GM21515 (cell line): ENCODE measurements around the gene CTCF.
A peak's percentile ranks its signal among the peaks of the same experiment; 100 is the strongest.

Source experiments
- ATAC-seq: cut with Tn5 transposase; IDR thresholded peaks from one replicate; pipeline ENCODE4 v1.9.1; 2021; ENCODE audit not compliant: unreplicated experiment

The CTCF gene

DNA sequence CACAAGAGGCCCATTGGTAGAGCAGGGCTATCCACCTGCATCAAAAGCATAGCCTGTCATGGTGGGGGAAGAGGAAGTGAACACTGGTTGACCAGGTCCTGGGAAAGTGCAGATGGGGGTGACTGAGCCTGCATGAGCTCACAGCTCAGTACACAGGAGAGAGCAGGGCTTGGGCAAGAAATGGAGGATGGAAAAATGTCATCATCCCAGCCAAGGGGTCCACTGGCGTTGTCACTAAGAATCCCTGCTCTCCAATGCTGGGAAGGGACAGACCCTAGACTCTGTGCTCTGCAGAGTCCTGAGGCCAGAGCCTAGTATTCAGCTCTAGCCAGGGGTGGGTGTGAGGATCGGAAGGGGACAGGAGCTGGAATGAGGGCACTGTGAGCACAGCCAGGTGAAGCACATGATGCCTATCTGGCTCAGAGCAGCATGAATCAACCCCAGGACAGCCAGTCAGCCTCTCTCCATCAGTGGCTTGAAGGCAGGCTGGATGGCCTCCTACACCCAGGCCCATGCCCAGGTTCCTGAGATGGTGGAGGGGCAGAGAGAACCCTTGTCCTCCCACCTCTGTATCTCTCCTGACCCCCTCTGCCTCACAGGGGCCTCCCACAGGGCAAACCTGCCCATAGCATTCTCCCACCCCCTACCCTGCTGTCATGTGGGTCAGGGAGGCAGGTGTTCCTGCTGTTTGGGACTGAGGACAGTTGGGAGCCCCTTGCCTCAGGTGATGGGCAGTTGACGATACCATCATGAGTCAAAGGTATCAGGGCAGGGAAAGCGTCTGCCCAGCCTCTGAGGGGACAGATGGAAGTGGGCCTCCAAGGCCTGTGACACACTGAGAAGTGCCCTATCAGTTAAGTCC lies 13.8 kb upstream of the CTCF start:
- no peak for ATAC-seq

DNA sequence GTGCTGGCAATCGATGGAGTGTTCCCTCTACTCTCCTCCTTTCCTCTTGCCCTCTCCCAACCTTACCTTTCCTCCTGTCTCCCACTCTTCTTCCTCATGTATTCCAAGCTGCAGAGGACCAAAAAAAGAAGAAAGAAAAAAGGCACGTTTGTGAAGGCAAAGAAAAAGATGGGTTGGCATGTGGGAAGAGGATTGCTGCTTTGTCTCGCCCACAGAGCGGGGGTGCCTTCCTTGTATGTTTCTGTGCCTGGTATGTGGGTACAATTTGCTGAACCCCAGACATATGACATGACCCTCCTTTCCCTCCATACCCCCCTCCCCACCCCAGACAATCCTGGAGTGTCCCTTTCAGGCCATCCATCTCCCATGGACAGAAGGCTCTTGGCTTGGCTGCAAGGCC lies 13.1 kb upstream of the CTCF start:
- no peak for ATAC-seq

DNA sequence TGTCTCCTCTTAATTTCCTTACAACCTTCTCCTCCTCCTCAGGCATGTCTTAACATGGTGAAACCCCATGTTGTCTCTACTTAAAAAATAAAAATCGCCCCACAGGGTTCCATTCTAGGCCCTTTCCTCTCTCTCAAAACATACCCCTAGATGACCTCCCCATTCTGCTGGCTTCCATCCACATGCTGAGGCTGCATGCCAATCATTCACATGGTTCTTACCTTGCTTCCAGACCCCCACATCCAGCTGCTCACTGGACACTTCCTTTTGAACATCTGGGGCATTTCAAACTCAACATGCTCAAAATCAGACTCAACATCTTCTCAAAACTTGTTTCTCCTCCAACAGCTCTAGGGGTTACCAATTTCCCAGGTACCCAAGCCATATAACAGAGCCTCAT lies 12.4 kb upstream of the CTCF start:
- ATAC-seq = no peak

GRCh38 chr16:67551091-67551490 lies 11.2 kb upstream of the CTCF start:
- no peak for ATAC-seq

DNA sequence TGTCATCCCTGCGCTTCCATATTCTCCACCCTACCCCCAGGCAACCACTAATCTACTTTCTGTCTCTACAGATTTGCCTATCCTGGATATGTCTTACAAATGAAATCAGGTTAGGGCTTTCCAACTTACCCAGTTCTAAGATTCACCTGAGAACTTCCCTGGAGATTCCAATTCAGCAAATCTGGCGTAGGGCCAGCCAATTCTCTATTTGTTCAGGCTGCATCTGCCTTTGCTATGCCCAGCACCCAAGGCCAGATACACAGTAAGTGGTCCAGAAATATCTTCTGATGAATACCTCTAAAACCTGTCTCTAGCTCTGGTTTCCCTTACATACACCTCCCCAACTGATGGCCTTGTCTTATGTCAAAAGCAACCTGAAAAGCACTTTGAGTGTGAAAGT lies 10.4 kb upstream of the CTCF start:
- ATAC-seq = no peak

DNA sequence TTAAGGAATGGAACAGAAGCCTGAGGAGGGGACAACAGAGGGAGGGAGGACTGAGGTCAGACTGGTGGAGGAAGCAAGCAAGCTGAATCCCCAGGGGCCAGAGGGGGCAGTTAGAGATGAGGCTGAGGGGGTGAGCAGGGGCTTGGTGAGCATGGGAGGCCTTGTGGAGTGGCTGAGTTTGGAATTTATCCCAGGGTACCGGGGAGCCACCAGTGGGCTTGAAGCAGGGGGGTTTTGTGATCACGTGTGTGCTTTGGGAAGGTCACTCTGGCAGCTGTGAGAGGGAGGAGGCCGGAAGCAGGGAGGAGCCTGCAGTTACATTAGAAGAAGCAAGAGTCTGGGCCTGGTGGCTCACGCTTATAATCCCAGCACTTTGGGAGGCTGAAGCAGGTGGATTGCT lies 9.8 kb upstream of the CTCF start:
- no peak for ATAC-seq

DNA sequence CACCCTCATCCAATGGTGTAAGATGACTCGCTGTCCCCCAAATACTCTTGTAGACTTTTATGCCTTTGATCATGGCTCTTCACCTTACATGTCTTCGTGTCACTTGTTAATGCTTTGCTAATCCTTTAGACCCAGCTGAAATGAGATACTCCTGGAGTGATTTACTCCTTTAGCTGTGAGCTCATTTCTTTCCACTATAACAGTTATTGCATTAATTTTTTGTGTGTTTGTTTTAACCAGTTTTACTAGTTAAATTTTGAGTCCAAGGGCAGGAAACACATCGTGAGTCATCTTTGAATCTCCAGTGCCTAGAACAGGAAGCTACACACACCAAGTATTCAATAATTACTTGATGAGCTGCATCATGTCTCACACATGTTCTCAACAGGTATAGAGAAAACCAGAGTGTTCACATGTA lies 6.5 kb upstream of the CTCF start:
- no peak for ATAC-seq

- ATAC-seq = no peak
Measured at GRCh38 chr16:67558859-67559258, 3.5 kb upstream of the CTCF start.

- no peak for ATAC-seq
Measured at GRCh38 chr16:67560827-67561342, 1.4 kb upstream of the CTCF start.

DNA sequence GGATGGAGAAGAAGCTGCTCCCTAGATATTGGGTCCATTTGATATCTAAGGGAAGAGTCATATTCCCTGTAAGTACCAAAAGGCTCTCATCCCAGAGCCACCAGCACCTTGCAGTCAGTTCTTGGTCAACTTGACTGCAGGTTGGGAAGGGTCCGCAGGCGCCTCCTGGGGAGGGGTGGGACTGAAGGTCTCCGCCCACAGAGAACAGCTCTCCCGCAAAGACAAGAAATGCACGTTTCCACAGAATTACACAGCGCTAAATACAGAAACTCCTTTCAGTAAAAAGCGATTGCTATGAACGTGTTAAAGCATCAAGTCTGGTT lies 864 bp upstream of the CTCF start:
- no peak for ATAC-seq

DNA sequence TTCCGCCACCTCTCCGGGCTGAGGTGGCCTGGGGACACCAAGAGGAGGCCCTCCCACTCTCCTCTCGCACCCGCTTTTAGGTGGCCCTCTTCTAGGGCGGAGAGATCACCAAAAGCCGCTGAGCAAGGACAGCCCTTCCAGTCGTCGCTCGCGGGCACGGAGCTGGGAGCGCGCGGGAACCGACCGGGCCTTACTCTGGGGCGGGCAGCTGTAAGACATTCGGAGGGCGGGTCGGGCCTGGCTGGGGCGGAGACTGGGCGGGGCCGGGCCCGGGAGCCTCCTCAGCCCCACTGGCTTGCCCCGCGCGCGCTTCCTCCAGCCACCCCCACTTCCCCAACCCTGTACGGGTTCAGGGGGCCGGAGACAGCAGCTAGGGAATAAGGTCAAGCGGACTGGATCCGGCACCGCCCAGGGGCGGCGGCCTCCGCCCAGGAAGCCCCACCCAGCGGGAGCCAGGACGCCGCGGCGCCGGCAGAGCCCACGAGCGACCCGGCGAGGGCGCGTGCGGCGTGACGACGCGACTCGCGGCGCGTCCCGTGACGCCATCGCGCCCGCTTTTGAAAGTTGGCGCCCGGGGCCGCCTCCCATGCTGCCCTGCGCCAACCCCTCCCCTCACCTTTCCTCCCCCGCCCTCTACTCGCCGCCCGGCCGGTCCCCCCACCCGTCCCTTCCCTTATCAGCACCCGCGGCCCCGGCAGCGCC lies 351 bp upstream of the CTCF start:
- ATAC-seq = peak; percentile 81

GRCh38 chr16:67562918-67563707 lies 787 bp downstream of the CTCF start:
- ATAC-seq = peak; percentile 16

- ATAC-seq = no peak
Measured at GRCh38 chr16:67563708-67564468, 1.6 kb downstream of the CTCF start.

DNA sequence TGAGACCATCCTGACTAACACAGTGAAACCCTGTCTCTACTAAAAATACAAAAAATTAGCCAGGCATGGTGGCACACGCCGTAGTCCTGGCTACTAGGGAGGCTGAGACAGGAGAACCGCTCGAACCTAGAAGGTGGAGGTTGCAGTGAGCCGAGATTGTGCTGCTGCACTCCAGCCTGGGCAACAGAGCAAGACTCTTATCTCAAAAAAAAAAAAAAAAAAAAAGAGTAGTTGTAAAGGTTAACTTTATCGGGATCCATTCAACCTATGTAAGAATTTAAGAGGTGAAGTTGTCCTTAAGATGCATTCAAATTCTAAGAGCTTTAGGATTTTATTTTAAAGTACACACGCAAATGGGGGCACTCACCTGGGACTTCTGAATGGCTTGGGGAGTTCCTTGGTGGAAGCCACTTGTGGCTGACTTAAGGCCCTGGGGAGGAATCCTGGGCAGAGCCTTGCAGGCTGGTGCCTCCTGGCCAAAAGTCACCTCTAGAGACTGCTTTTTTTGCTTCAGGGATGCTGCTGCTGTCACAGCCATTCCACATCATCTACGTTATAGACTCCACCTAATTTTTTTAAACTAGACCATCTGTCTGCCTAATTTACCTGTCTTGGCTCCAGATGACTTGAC lies 3.3 kb downstream of the CTCF start:
- no peak for ATAC-seq

DNA sequence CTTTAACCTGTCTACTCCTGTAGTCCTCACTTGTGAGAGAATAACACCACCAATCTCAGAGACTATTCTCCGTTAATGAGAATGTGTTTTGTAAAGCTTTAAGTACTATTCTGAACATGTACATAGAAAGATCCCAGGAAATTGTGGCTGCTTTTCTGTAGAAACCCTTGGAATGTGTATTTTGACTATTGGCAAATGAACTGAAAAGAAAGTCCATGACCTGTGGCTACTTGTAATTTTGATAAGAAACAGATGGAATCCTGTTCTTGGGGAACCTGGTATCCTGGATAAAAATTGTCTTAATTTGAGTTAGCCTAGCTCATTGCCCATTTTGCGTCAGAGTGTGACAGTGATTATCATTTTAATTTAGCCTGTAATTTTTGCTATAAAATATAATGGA lies 9.1 kb downstream of the CTCF start:
- ATAC-seq = no peak

DNA sequence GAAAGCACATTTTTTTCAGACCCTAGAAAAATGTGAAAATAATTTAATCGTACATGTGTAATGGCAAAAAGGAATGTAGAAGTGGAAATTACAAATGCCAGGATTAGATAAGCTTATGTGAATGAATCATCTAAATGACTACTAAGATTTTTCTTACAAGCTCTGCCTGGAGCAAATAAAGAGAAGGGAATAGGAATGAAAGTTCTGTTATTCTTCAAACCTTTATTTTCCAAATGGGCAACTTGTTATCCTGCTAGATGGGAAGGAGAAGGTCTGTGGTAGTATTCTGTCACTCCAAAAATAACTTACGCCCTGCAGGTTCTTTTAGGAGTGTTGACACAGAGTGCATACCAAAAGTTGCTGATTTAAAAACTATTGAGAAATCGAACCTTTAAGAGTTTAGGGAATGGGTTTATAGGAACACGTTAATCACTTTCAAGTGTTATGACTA lies 9.7 kb downstream of the CTCF start:
- no peak for ATAC-seq

- no peak for ATAC-seq
Measured at GRCh38 chr16:67579686-67580085, 17.4 kb downstream of the CTCF start.

DNA sequence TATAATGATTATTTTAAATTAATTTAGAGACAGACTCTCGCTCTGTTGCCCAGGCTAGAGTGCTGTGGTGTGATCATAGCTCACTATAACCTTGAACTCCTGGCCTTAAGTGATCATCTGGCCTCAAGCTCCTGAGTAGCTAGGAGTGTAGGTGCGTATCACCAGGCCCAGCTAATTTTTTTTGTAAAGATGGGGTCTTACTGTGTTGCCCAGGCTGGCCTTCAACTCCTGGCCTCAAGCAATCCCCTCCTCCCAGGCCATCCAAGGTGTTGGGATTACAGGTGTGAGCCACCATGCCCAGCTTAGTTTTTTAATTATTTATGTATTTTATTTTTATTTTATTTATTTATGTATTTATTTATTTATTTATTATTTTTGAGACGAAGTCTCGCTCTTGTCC lies 17.9 kb downstream of the CTCF start:
- ATAC-seq = no peak

- no peak for ATAC-seq
Measured at GRCh38 chr16:67593288-67593687, 31.0 kb downstream of the CTCF start.

GRCh38 chr16:67593701-67594100 lies 31.4 kb downstream of the CTCF start:
- no peak for ATAC-seq
